Natural killer cell treated with Interleukin-12 subunit alpha and Interleukin-12 subunit beta and Interleukin-15 and Interleukin-18, amount 100 ng/mL, for 72 hours (primary cell): ENCODE measurements around the gene STYXL1. TPM values are rescaled to one million over a fixed set of nuclear protein-coding genes. Genes with fewer than 3 reads are reported as not detected.
A peak's percentile ranks its signal among the peaks of the same experiment; 100 is the strongest.
"Not testable (repeated sequence)": the region's sequence is repeated elsewhere in the genome, so short reads cannot be mapped to it uniquely, and the experiment has no call there.

ENCODE experiments used
- ATAC-seq, 2 donors: fragments of 150-1000 bp; cut with Tn5 transposase in 1 of 2; sonication (Bioruptor Pico), chemical (Tn5 transposase) in 1 of 2; 2 replicates each; pipeline ENCODE4 v1.10.0; 2021
- DNase-seq: peaks from one replicate; pipeline ENCODE4 v3.0.0; 2022; ENCODE audit warnings: low spot score
- H3K27ac Mint-ChIP-seq, 2 donors: 1 replicate in 1 of 2; 2 replicates in 1 of 2; pipeline ENCODE4 v1.8.0; 2022; ENCODE audit warnings: mixed read lengths in 2 of 2, mild to moderate bottlenecking in 1 of 2, moderate library complexity in 1 of 2
- H3K27me3 Mint-ChIP-seq, 2 donors: 1 replicate in 1 of 2; 2 replicates in 1 of 2; pipeline ENCODE4 v1.8.0; 2022; ENCODE audit warnings: mixed read lengths in 2 of 2
- H3K36me3 Mint-ChIP-seq: one replicate; pipeline ENCODE4 v1.8.0; 2022; ENCODE audit warnings: mixed read lengths
- H3K4me1 Mint-ChIP-seq, 2 donors: 1 replicate in 1 of 2; 2 replicates in 1 of 2; pipeline ENCODE4 v1.8.0; 2022; ENCODE audit warnings: low read depth in 2 of 2, mixed read lengths in 2 of 2, mild to moderate bottlenecking in 1 of 2
- H3K4me3 Mint-ChIP-seq: one replicate; pipeline ENCODE4 v1.8.0; 2022; ENCODE audit warnings: mixed read lengths
- H3K9me3 Mint-ChIP-seq: 2 replicates; pipeline ENCODE4 v1.8.0; 2022; ENCODE audit warnings: mixed read lengths
- total RNA-seq, 2 donors: library from RNA; stranded (reverse); gene quantifications; one replicate each; pipeline ENCODE4 v1.2.3, GENCODE V29; 2022

Gene STYXL1
- total RNA-seq, 2 donors from 2014 or later, result 36.6 to 56.4 TPM

DNA sequence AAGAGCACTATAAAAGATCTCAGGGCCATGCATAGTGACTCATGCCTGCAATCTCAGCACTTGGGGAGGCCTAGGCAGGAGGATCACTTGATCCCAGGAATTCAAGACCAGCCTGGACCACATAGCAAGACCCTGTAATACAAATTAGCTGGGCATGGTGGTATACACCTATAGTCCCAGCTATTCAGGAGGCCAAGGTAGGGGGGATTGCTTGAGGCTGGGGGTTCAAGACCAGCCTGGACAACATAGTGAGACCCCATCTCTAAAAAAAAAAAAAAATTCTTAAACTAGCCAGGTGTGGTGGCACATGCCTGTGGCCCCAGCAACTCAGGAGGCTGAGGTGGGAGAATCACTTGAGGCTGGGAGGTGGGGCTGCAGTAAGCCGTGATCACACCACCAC, 15.8 kb downstream of the STYXL1 start:
- Mint-ChIP-seq H3K27me3 (no peaks in the 10 kb centered on the region), H3K27ac (no peak overlapping the region), H3K36me3 (no peaks in the 10 kb centered on the region), H3K9me3 (no peaks in the 10 kb centered on the region), H3K4me1 (peaks cover 10 to 14% of the 10 kb centered on the region in 2 donors), H3K4me3 (no peak overlapping the region)
- ATAC-seq, result no peak
- no peak for DNase-seq

GRCh38 chr7:76029682-76030081, 18.1 kb downstream of the STYXL1 start:
- not testable (repeated sequence) for H3K27me3 Mint-ChIP-seq, H3K36me3 Mint-ChIP-seq, H3K4me1 Mint-ChIP-seq, H3K4me3 Mint-ChIP-seq, ATAC-seq, H3K27ac Mint-ChIP-seq, H3K9me3 Mint-ChIP-seq, DNase-seq

- no peak for ATAC-seq
- H3K27ac Mint-ChIP-seq, result no peak overlapping the region
Measured at GRCh38 chr7:76023002-76023401, 24.8 kb downstream of the STYXL1 start.

GRCh38 chr7:76022026-76022780, 25.6 kb downstream of the STYXL1 start:
- Mint-ChIP-seq H3K36me3 (peaks cover 9% of the 10 kb centered on the region), H3K27ac (no peak overlapping the region)
- ATAC-seq, result no peak

More at GRCh38 chr7:76023002-76023401, 24.8 kb downstream of the STYXL1 start:
- no peaks in the 10 kb centered on the region for H3K9me3 Mint-ChIP-seq
- peaks cover 9% of the 10 kb centered on the region for H3K36me3 Mint-ChIP-seq
- H3K27me3 Mint-ChIP-seq, result no peaks in the 10 kb centered on the region
- H3K4me1 Mint-ChIP-seq, result peaks cover 13 to 23% of the 10 kb centered on the region in 2 donors
- DNase-seq, result no peak
- H3K4me3 Mint-ChIP-seq, result no peak overlapping the region

DNA sequence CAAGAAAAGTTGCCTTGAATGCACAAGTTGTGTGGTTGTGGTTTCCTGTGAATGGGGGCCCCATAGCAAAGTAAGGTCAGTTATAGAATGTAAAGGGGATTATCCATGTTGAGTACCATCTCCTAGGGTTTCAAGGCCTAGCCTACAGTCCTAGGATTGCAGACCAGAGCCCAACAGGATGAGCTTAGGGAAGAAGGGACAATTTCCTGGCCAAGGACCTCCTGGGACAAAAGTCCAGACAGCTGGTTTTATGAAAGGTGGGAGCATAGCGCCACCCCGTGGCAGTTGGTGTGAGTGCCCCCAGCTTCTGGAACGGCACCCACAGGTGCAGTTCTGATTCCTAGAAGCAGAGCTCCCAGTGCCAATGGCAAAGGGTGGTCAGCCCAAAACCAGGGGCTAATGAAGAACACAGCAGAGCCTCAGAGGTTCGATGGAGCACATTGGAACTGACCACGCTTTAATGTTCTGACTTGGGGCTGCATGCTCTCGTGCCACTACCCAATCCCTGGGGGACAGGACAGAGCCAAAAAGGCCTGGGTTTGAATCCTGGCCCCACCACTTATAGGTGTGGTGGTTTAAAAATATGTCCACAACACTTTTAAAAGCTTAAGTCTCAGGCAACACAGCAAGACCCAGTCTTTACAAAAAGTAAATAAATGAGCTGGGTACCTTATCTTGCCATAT, 27.6 kb downstream of the STYXL1 start:
- peaks cover 13 to 36% of the 10 kb centered on the region in 2 donors for H3K4me1 Mint-ChIP-seq
- peak overlapping the region; percentile 53 for H3K4me3 Mint-ChIP-seq
- H3K9me3 Mint-ChIP-seq, result no peaks in the 10 kb centered on the region
- peak overlapping the region; percentile 10 to 89 for H3K27ac Mint-ChIP-seq
- DNase-seq (peak; percentile 64), ATAC-seq (peak; percentile 66 to 82)
- peaks cover 9% of the 10 kb centered on the region for H3K36me3 Mint-ChIP-seq
- H3K27me3 Mint-ChIP-seq, result no peaks in the 10 kb centered on the region

More at GRCh38 chr7:76022026-76022780, 25.6 kb downstream of the STYXL1 start:
- Mint-ChIP-seq H3K4me3 (no peak overlapping the region), H3K9me3 (no peaks in the 10 kb centered on the region), H3K27me3 (no peaks in the 10 kb centered on the region), H3K4me1 (peaks cover 13 to 26% of the 10 kb centered on the region in 2 donors)
- DNase-seq, result no peak

GRCh38 chr7:76018520-76018919, 29.3 kb downstream of the STYXL1 start:
- not testable (repeated sequence) for DNase-seq, H3K36me3 Mint-ChIP-seq, ATAC-seq, H3K27me3 Mint-ChIP-seq, H3K9me3 Mint-ChIP-seq, H3K4me3 Mint-ChIP-seq
- H3K27ac Mint-ChIP-seq, result peak overlapping the region in 1 of 2 donors; percentile 89
- peaks cover 13 to 40% of the 10 kb centered on the region in 2 donors for H3K4me1 Mint-ChIP-seq

DNA sequence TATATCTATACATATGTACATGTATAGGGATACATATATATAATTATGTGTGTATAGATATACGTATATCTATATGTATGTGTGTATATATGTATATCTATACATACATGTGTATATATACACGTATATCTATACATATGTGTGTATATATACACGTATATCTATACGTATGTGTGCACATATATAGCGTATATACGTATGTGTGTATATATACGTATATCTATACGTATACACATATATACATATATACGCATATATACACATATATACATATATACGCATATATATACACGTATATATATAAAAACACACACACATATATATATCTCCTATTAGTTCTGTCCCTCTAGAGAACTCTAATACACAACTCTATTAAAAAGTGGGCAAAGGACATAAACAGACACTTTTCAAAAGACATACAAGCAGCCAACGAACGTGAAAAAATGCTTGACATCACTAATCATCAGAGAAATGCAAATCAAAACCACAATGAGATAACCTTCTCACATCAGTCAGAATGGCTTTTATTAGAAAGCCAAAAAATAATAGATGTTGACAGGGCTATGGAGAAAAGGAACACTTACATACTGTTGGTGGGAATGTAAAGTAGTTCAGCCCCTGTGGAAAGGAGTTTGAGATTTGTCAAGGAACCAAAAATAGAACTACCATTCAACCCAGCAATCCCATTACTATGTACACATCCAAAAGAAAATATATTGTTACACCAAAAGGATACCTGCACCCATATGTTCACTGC, 31.4 kb downstream of the STYXL1 start:
- Mint-ChIP-seq H3K27me3 (no peaks in the 10 kb centered on the region), H3K4me3 (no peak overlapping the region), H3K4me1 (peaks cover 16 to 39% of the 10 kb centered on the region in 2 donors), H3K36me3 (peaks cover 1% of the 10 kb centered on the region), H3K9me3 (no peaks in the 10 kb centered on the region), H3K27ac (no peak overlapping the region)
- DNase-seq (no peak), ATAC-seq (no peak)

DNA sequence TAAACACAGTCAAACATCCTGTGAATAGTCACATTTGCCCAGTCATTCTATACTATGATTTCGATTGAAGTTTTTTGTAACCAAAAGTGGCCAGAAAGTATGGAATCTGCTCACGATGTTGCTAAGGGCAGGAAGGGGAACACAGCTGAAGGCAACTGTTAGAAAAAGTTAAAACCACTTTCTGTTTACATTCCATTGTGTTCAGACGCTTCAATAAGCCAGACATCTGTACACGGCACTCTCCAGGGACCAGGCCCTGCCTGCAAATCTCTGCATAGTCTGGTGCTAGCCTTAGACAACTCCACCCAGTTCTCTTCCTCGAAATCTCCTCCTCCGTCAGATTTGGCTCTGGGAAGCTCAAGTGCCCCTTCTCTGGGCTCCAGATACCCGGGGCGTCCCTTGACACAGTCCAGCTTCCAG, 36.3 kb downstream of the STYXL1 start:
- Mint-ChIP-seq H3K27me3 (no peaks in the 10 kb centered on the region), H3K4me1 (peaks cover 36 to 48% of the 10 kb centered on the region in 2 donors), H3K4me3 (peak overlapping the region; percentile 41), H3K36me3 (peaks cover 4% of the 10 kb centered on the region), H3K27ac (peak overlapping the region; percentile 89 to 95), H3K9me3 (no peaks in the 10 kb centered on the region)
- DNase-seq, result no peak
- ATAC-seq, result no peak

DNA sequence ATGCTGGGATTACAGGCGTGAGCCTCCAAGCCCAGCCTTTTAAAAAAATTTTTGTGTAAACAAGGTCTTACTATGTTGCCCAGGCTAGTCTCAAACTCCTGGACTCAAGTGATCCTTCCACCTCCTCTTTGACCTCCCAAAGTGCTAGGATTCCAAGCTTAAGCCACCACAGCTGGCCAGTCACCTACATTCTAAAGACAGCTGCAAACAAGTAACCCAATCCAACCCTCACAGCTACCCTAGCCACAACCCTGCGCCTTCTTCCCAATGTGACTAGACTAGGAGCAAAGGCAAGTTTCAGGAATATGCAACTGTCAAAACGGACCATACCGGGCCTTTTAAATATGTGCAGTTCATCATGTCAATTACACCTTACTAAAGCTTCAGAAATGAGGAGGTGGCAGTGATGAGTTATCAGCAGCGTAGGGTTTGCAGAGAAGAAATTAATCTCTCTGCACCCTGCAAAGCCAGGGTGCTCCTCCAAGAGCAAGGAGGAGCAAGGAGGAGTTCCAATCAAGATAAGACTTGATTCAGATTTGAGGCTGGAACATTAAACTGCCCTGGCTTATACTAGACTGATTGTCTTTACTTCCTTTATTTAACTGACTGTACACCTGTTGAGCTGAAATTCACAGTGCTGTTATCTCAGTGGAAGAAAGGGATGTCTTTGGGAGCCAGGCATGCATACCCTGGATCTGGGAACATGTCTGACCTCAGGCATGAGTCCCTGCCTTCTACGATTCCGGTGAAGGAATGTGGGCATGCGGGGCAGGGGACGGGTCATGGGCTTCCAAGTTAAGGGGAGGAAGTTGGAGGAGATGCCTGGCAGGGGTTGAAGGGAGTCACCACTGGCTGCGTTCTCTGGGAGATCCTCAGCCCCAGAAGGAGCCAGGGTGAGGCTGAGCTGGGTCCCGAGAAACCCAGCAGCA, 37.9 kb downstream of the STYXL1 start:
- no peak for ATAC-seq
- no peak for DNase-seq
- peak overlapping the region; percentile 69 for H3K4me3 Mint-ChIP-seq
- no peaks in the 10 kb centered on the region for H3K9me3 Mint-ChIP-seq
- H3K4me1 Mint-ChIP-seq, result peaks cover 36 to 45% of the 10 kb centered on the region in 2 donors
- H3K27ac Mint-ChIP-seq, result peak overlapping the region; percentile 89 to 95
- peaks cover 4% of the 10 kb centered on the region for H3K36me3 Mint-ChIP-seq
- no peaks in the 10 kb centered on the region for H3K27me3 Mint-ChIP-seq

DNA sequence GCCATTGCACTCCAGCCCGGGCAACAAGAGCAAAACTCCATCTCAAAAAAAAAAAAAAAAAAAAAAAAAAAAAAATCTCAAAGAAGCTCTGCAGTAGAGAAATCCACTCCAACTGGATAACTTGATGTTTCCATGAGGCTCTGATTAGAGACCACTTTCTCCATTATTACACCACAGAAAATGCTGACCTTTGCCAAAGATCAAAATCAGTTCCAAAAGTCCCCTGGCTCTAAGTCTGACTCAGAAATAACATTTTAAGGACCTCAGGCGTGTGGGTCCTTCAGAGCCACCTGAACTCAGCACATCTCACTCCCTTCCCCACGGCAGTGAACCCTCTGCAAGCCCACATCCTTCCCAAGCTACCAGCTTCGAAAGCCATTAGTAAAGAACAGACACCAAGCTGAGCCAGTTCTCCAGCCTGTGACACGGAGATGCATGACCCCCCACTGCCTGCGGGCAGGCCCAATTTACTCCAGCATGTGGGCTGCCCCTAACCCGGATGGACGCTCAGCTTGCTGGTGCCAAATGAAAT, 39.6 kb downstream of the STYXL1 start:
- no peaks in the 10 kb centered on the region for H3K27me3 Mint-ChIP-seq
- H3K36me3 Mint-ChIP-seq, result peaks cover 5% of the 10 kb centered on the region
- peak overlapping the region; percentile 69 for H3K4me3 Mint-ChIP-seq
- peaks cover 36 to 42% of the 10 kb centered on the region in 2 donors for H3K4me1 Mint-ChIP-seq
- peak overlapping the region; percentile 89 to 95 for H3K27ac Mint-ChIP-seq
- H3K9me3 Mint-ChIP-seq, result no peaks in the 10 kb centered on the region
- ATAC-seq (peak; percentile 74 to 75), DNase-seq (peak; percentile 73)

GRCh38 chr7:76005004-76005403, 42.8 kb downstream of the STYXL1 start:
- H3K4me3 Mint-ChIP-seq, H3K36me3 Mint-ChIP-seq, DNase-seq, H3K27me3 Mint-ChIP-seq, H3K9me3 Mint-ChIP-seq, ATAC-seq: not testable (repeated sequence)
- Mint-ChIP-seq H3K27ac (peak overlapping the region in 1 of 2 donors; percentile 61), H3K4me1 (peaks cover 21 to 36% of the 10 kb centered on the region in 2 donors)

DNA sequence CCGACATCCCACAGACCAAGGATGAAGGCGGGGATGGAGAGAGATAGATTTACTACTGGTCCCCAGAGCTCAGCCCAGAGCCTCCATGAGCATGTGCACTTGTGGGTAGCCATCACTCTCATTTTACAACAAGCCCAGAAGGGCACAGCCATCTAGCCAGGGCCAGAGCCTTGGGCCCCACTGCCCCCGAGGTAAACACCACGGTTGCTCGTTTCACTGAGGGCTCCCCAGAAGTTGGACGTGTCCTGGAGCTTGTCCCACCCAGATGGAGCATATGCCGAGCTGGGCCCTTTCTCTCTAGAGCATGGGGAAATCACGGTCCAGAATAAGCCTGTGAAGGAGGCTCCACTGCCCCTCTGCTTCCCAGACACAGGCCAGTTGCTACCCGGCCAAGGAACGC, 44.4 kb downstream of the STYXL1 start:
- DNase-seq (no peak), ATAC-seq (no peak)
- Mint-ChIP-seq H3K27me3 (no peaks in the 10 kb centered on the region), H3K9me3 (no peaks in the 10 kb centered on the region), H3K4me1 (peaks cover 4 to 29% of the 10 kb centered on the region in 2 donors), H3K27ac (no peak overlapping the region), H3K36me3 (peaks cover 12% of the 10 kb centered on the region), H3K4me3 (no peak overlapping the region)

GRCh38 chr7:76002822-76003221, 45.0 kb downstream of the STYXL1 start:
- Mint-ChIP-seq H3K36me3 (peaks cover 12% of the 10 kb centered on the region), H3K9me3 (no peaks in the 10 kb centered on the region), H3K27ac (no peak overlapping the region), H3K27me3 (no peaks in the 10 kb centered on the region), H3K4me1 (peaks cover under 1 to 26% of the 10 kb centered on the region in 2 donors), H3K4me3 (no peak overlapping the region)
- no peak for ATAC-seq
- no peak for DNase-seq
